Keratinocyte (primary cell): ENCODE data around the gene SERGEF. TPM values are rescaled to one million over a fixed set of nuclear protein-coding genes. Genes with fewer than 3 reads are reported as not detected.

ENCODE experiments used
- DNase-seq: peaks from one replicate; pipeline ENCODE4 v3.0.0-alpha.2; 2011; ENCODE audit warnings: low read depth, missing footprints, low spot score
- FAIRE-seq: peaks from 2 replicates; lab custom pipeline; 2011; peaks lifted over from hg19 to GRCh38; lab: Jason Lieb, UNC
- H2AFZ ChIP-seq: 2 replicates; pipeline ENCODE4 v1.6.0; 2012; ENCODE audit warnings: low read length, control low read depth, inconsistent platforms; ENCODE audit not compliant: control insufficient read depth
- H3K27ac ChIP-seq: 2 replicates; pipeline ENCODE4 v1.5.1; 2011; ENCODE audit warnings: low read length; ENCODE audit not compliant: control insufficient read depth, insufficient read depth
- H3K27me3 ChIP-seq: 3 replicates; pipeline ENCODE4 v1.6.0; 2011; ENCODE audit warnings: low read length; ENCODE audit not compliant: control insufficient read depth, insufficient read depth; ENCODE audit errors: extremely low read depth
- H3K36me3 ChIP-seq, 2 experiments: 2 replicates in 1 of 2; 3 replicates in 1 of 2; pipeline ENCODE4 v1.5.1; 2011; ENCODE audit warnings: low read length in 2 of 2, mild to moderate bottlenecking in 1 of 2; ENCODE audit not compliant: control insufficient read depth in 2 of 2, insufficient read depth in 2 of 2; ENCODE audit errors: extremely low read depth in 1 of 2
- H3K4me1 ChIP-seq: 3 replicates; pipeline ENCODE4 v1.5.1; 2011; ENCODE audit warnings: low read length; ENCODE audit not compliant: control insufficient read depth, insufficient read depth; ENCODE audit errors: extremely low read depth
- H3K4me2 ChIP-seq: 3 replicates; pipeline ENCODE4 v1.6.0; 2011; ENCODE audit warnings: low read depth, low read length; ENCODE audit not compliant: control insufficient read depth, insufficient read depth; ENCODE audit errors: extremely low read depth
- H3K4me3 ChIP-seq, 3 experiments: fragments of 200-600 bp in 1 of 3; sonication (generic) in 1 of 3; 2 replicates in 2 of 3; 3 replicates in 1 of 3; pipeline ENCODE4 v1.5.1; 2011 to 2016; ENCODE audit warnings: low read length in 3 of 3, mild to moderate bottlenecking in 3 of 3, control low read depth in 2 of 3, inconsistent platforms in 1 of 3, low read depth in 1 of 3, mixed read lengths in 1 of 3, mixed run types in 1 of 3, moderate library complexity in 1 of 3; ENCODE audit not compliant: control insufficient read depth in 2 of 3, insufficient read depth in 2 of 3; ENCODE audit errors: extremely low read depth in 1 of 3
- H3K79me2 ChIP-seq: 2 replicates; pipeline ENCODE4 v1.6.0; 2012; ENCODE audit warnings: low read length; ENCODE audit not compliant: control insufficient read depth, insufficient read depth
- H3K9ac ChIP-seq: 3 replicates; pipeline ENCODE4 v1.6.0; 2011; ENCODE audit warnings: low read length; ENCODE audit not compliant: control insufficient read depth, insufficient read depth; ENCODE audit errors: extremely low read depth
- H3K9me1 ChIP-seq: 3 replicates; pipeline ENCODE4 v1.6.0; 2011; ENCODE audit warnings: low read length; ENCODE audit not compliant: control insufficient read depth, insufficient read depth; ENCODE audit errors: extremely low read depth
- H3K9me3 ChIP-seq: 2 replicates; pipeline ENCODE4 v1.5.1; 2012; ENCODE audit warnings: low read depth, low read length; ENCODE audit not compliant: control insufficient read depth
- H4K20me1 ChIP-seq: 3 replicates; pipeline ENCODE4 v1.6.0; 2011; ENCODE audit warnings: low read length; ENCODE audit not compliant: control insufficient read depth, insufficient read depth; ENCODE audit errors: extremely low read depth
- CTCF ChIP-seq, 3 experiments: IDR thresholded peaks in 1 of 3; conservative IDR thresholded peaks in 1 of 3; optimal IDR thresholded peaks in 1 of 3; 2 replicates in 2 of 3; 3 replicates in 1 of 3; pipeline versions ENCODE3 to v1.5.1; 2011; ENCODE audit warnings: low read length in 3 of 3, mild to moderate bottlenecking in 3 of 3, moderate library complexity in 2 of 3, control low read depth in 1 of 3, inconsistent platforms in 1 of 3; ENCODE audit not compliant: insufficient read depth in 2 of 3; ENCODE audit errors: extremely low read depth in 1 of 3
- EZH2 ChIP-seq: IDR thresholded peaks from one replicate; pipeline ENCODE4 v1.6.1; 2012; ENCODE audit warnings: inconsistent platforms, mild to moderate bottlenecking, low read length, moderate library complexity
- dilution Hi-C: fragments of 300-500 bp; cut with MboI; formaldehyde crosslinking; loops from one replicate; pipeline ENCODE4 v1.7.0; 2020; ENCODE audit warnings: low sequenced_read_pairs; ENCODE audit not compliant: extremely low pct_ligation_motif_present
- polyA plus RNA-seq, 5 experiments: library from polyadenylated mRNA; depleted of rRNA in 3 of 5; stranded (reverse) in 3 of 5; stranded (forward) in 1 of 5; unstranded in 1 of 5; fragments of >200 nt; gene quantifications; 1 replicate in 1 of 5; 2 replicates in 3 of 5; 3 replicates in 1 of 5; pipeline versions ENCODE4 v1.2.1 to v1.2.3, GENCODE V29; 2011 to 2012; ENCODE audit warnings: missing spikeins in 2 of 5, low read depth in 1 of 5, low replicate concordance in 1 of 5

SERGEF gene
- polyA plus RNA-seq, 1 donor (not counting 4 experiments of a cell fraction or from before 2014, with no cell fraction given): 15.6 TPM

DNA sequence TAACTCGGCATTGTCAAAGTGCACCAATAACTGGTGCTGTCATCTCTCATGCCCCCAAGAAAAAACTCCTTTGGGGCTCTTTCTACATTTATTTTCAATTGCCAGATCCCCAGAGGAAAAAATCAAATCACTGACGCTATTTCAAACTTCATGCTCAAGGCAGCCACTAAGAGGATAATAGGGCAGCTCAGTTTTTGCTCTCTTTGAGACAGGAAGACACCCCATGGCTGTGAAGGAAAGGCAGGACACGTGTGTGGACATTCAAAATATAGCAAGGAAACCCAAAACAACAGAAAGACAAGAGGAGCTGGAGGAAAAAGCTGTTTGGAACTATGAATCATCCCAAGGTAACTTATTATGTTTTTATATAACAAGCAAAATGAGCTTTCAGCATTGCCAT is 83.7 kb downstream of the SERGEF start:
- dilution Hi-C loops: no loop called here
- Histone ChIP-seq H3K9me3 (no peaks in the 10 kb centered on the region), H3K9ac (no peak overlapping the region), H3K27me3 (no peaks in the 10 kb centered on the region), H4K20me1 (no peaks in the 10 kb centered on the region), H3K36me3 (peaks cover 0 to 2% of the 10 kb centered on the region in 2 experiments), H3K4me2 (no peak overlapping the region), H3K9me1 (no peaks in the 10 kb centered on the region), H3K27ac (no peak overlapping the region), H3K79me2 (no peaks in the 10 kb centered on the region), H3K4me3 (no peak overlapping the region), H2AFZ (no peak overlapping the region), H3K4me1 (no peaks in the 10 kb centered on the region)
- FAIRE-seq (no peak), DNase-seq (no peak)
- no peak for TF ChIP-seq CTCF (optimal IDR thresholded peaks at IDR 0.05 in 1 of 3, IDR thresholded peaks at IDR 0.05 in 1 of 3, conservative IDR thresholded peaks at IDR 0.05 in 1 of 3; ENCODE audit: extremely low read depth in 1 of 3, insufficient read depth in 2 of 3, low read length in 3 of 3)
- no peak for TF ChIP-seq EZH2

GRCh38 chr11:17927681-17928343 is 85.0 kb downstream of the SERGEF start:
- TF ChIP-seq CTCF (optimal IDR thresholded peaks at IDR 0.05 in 1 of 3, IDR thresholded peaks at IDR 0.05 in 1 of 3, conservative IDR thresholded peaks at IDR 0.05 in 1 of 3; ENCODE audit: extremely low read depth in 1 of 3, insufficient read depth in 2 of 3, low read length in 3 of 3) (no peak), EZH2 (no peak)
- H3K9ac ChIP-seq: no peak overlapping the region
- dilution Hi-C loops: no loop called here
- H3K9me1 ChIP-seq: no peaks in the 10 kb centered on the region
- peaks cover 0 to 2% of the 10 kb centered on the region in 2 experiments for H3K36me3 ChIP-seq
- no peak overlapping the region for H3K4me3 ChIP-seq
- H2AFZ ChIP-seq: no peak overlapping the region
- no peak overlapping the region for H3K4me2 ChIP-seq
- DNase-seq (no peak), FAIRE-seq (no peak)
- H4K20me1 ChIP-seq: no peaks in the 10 kb centered on the region
- H3K27ac ChIP-seq: no peak overlapping the region
- H3K27me3 ChIP-seq: no peaks in the 10 kb centered on the region
- H3K9me3 ChIP-seq: no peaks in the 10 kb centered on the region
- no peaks in the 10 kb centered on the region for H3K79me2 ChIP-seq
- no peaks in the 10 kb centered on the region for H3K4me1 ChIP-seq
